ENCODE measurements around the gene E2F8. TPM values are rescaled to one million over a fixed set of nuclear protein-coding genes. Genes with fewer than 3 reads are reported as not detected.

E2F8 gene
- total and polyA plus RNA-seq, 2 donors from 2014 or later, result 0.66 TPM; not detected in 1

GRCh38 chr11:19226378-19227195, 14.2 kb downstream of the E2F8 start:
- no peak overlapping the region for H3K27ac ChIP-seq (ENCODE audit: low read depth in 2 of 2, low read length in 2 of 2)

GRCh38 chr11:19225581-19225980, 15.2 kb downstream of the E2F8 start:
- intact Hi-C loops (cut with DNase I), result no loop called here
- Histone ChIP-seq H3K4me3 (ENCODE audit: low read length in 3 of 3) (no peak overlapping the region), H3K9ac (ENCODE audit: low read length in 3 of 3) (no peak overlapping the region), H3K27me3 (ENCODE audit: control insufficient read depth, insufficient read depth, low read length) (no peaks in the 10 kb centered on the region), H3K27ac (ENCODE audit: low read depth in 2 of 2, low read length in 2 of 2) (no peak overlapping the region), H3K36me3 (ENCODE audit: control insufficient read depth in 2 of 3, insufficient read depth in 3 of 3, low read length in 3 of 3) (no peaks in the 10 kb centered on the region), H3K4me1 (ENCODE audit: control insufficient read depth in 2 of 3, insufficient read depth in 2 of 3, low read depth in 1 of 3, low read length in 3 of 3) (no peaks in the 10 kb centered on the region), H3K9me3 (ENCODE audit: control insufficient read depth in 2 of 3, insufficient read depth in 1 of 3, low read length in 3 of 3) (no peaks in the 10 kb centered on the region)
- TF ChIP-seq CTCF (IDR thresholded peaks at IDR 0.05; ENCODE audit: borderline replicate concordance, extremely low read depth, insufficient read depth), result no peak
- FAIRE-seq (no peak), DNase-seq (no peak)

More at GRCh38 chr11:19226378-19227195, 14.2 kb downstream of the E2F8 start:
- H3K9me3 ChIP-seq (ENCODE audit: control insufficient read depth in 2 of 3, insufficient read depth in 1 of 3, low read length in 3 of 3), result no peaks in the 10 kb centered on the region
- FAIRE-seq (no peak), DNase-seq (no peak)
- intact Hi-C loops (cut with DNase I), result no loop called here
- H3K4me3 ChIP-seq (ENCODE audit: low read length in 3 of 3), result no peak overlapping the region
- no peaks in the 10 kb centered on the region for H3K27me3 ChIP-seq (ENCODE audit: control insufficient read depth, insufficient read depth, low read length)
- no peaks in the 10 kb centered on the region for H3K4me1 ChIP-seq (ENCODE audit: control insufficient read depth in 2 of 3, insufficient read depth in 2 of 3, low read depth in 1 of 3, low read length in 3 of 3)
- no peaks in the 10 kb centered on the region for H3K36me3 ChIP-seq (ENCODE audit: control insufficient read depth in 2 of 3, insufficient read depth in 3 of 3, low read length in 3 of 3)
- TF ChIP-seq CTCF (IDR thresholded peaks at IDR 0.05; ENCODE audit: borderline replicate concordance, extremely low read depth, insufficient read depth), result no peak
- no peak overlapping the region for H3K9ac ChIP-seq (ENCODE audit: low read length in 3 of 3)

- intact Hi-C loops (cut with DNase I), result no loop called here
- no peak overlapping the region for H3K4me3 ChIP-seq (ENCODE audit: low read length in 3 of 3)
- no peaks in the 10 kb centered on the region for H3K27me3 ChIP-seq (ENCODE audit: control insufficient read depth, insufficient read depth, low read length)
- H3K9me3 ChIP-seq (ENCODE audit: control insufficient read depth in 2 of 3, insufficient read depth in 1 of 3, low read length in 3 of 3), result no peaks in the 10 kb centered on the region
- DNase-seq (no peak), FAIRE-seq (no peak)
- no peak for TF ChIP-seq CTCF (IDR thresholded peaks at IDR 0.05; ENCODE audit: borderline replicate concordance, extremely low read depth, insufficient read depth)
- no peaks in the 10 kb centered on the region for H3K36me3 ChIP-seq (ENCODE audit: control insufficient read depth in 2 of 3, insufficient read depth in 3 of 3, low read length in 3 of 3)
- H3K27ac ChIP-seq (ENCODE audit: low read depth in 2 of 2, low read length in 2 of 2), result no peak overlapping the region
- H3K4me1 ChIP-seq (ENCODE audit: control insufficient read depth in 2 of 3, insufficient read depth in 2 of 3, low read depth in 1 of 3, low read length in 3 of 3), result no peaks in the 10 kb centered on the region
- no peak overlapping the region for H3K9ac ChIP-seq (ENCODE audit: low read length in 3 of 3)
Measured at GRCh38 chr11:19225123-19225522, 15.6 kb downstream of the E2F8 start.

Measured in kidney (tissue), 14 donors.